ENCODE measurements around the gene DSC1.
"Not testable (repeated sequence)": the region's sequence is repeated elsewhere in the genome, so short reads cannot be mapped to it uniquely, and the experiment has no call there.

DSC1 gene

GRCh38 chr18:31162825-31163435 lies at the start of gene DSC1:
TSS of gene DSC1 (minus strand) at chr18:31162856. CDS start at chr18:31162594, 262 bp downstream.
- no peak for DNase-seq (ENCODE audit: low read depth in 2 of 2)

- no peak for DNase-seq (ENCODE audit: low read depth in 2 of 2)
Measured at GRCh38 chr18:31211047-31211446, 48.4 kb upstream of the DSC1 start.

DNA sequence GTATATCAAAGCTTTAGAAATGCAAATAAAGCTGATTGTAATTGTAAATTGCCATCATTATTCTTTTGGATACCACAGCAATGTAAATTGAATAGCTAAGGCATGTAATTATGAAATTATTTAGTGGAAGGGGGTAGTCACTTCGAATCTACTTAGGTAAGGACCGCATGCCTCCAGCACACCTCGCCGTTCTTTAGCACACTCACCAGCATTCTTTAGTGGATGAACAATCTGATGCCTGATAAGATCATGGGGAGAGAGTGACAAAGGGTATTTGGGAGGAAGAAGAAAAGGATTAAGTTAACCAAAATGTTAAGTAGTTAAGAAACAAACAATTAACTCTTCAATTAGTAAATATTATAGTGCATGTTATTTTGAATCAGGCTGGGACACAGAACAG lies 46.4 kb upstream of the DSC1 start:
- DNase-seq (ENCODE audit: low read depth in 2 of 2), result no peak

DNA sequence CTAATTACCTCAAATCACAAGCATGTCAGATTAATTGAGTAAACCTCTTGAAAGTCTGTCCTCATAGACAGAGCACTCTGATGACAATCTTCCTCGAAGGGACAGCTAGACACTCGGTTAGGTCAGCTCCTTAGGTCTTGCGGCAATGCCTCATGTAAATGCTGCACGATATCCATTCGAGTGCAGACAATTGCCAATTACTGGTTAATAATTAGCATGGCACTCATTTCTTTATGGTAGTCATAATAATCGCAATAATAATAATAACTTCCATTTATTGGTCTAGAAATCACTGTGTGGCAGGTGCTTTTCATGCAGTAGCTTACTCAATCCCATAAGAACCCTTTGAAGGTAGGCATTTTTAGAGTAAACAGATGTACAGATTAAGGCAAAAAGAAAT lies 44.7 kb upstream of the DSC1 start:
- DNase-seq (ENCODE audit: low read depth in 2 of 2), result no peak

DNA sequence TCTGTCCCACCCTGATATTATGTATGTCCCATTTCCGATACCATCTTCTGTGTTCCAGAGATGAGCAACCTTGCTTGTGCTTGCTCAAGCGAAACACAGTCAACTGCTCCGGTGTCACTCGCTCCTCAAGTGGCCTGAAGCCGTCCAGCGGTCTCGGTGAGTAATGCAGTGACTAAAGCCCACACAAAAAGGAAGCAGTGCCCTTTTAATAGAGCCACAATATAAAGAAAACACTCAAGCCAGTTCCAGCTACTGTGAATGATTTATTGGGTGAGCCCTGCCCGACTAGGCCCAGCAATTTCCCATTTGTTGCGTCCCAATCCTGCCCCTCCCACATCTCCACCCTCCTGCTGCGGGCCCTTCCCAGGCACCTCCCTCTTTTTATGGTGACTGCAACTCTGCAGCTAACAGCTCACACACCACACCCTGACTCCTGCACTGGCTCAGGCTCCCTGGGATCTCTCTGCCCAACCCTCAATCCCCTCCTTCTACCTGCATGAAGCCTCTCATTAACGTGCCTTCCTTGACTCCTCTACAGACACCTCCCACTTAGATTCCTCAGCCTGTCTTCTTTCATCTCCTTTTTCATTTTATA lies 44.2 kb upstream of the DSC1 start:
- no peak for DNase-seq (ENCODE audit: low read depth in 2 of 2)

DNA sequence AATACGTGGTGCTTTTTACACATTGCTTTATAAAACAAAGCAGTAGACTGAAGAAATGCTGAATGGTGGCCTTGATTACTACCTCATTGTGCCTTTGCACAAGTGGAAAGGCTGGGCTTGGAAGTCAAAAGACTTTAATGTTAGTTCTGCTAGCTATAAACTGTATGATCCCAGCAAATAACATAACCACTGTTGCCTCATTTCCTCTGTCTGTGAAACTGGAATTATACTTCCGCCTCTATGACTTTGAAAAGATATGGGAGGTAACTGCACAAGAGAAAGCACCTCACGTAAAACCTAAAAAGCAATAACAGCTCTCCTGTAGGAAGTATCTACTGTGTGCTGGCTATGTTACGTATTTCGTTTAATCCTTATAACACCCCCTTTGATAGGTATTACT lies 43.4 kb upstream of the DSC1 start:
- DNase-seq (ENCODE audit: low read depth in 2 of 2), result no peak

- no peak for DNase-seq (ENCODE audit: low read depth in 2 of 2)
Measured at GRCh38 chr18:31205273-31205672, 42.6 kb upstream of the DSC1 start.

DNA sequence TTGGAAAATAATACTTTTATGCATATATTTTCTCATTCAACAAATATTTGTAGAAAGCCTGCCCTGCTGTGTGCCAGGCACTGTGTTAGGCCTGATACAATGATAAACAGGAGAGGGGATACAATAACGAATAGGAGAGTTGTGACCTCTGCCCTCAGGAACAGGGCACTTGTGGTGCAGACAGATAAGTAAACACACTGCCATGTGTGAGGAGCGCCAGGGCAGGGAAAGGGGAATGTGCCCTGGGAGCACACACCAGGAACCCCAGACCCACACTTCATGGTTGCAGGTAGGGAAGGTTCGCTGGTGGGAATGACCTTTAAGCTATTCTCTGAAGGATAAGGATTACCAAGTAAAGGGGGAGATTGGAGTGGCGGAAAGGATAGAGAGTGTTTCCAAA lies 42.2 kb upstream of the DSC1 start:
- no peak for DNase-seq (ENCODE audit: low read depth in 2 of 2)

GRCh38 chr18:31204166-31204565 lies 41.5 kb upstream of the DSC1 start:
- no peak for DNase-seq (ENCODE audit: low read depth in 2 of 2)

DNA sequence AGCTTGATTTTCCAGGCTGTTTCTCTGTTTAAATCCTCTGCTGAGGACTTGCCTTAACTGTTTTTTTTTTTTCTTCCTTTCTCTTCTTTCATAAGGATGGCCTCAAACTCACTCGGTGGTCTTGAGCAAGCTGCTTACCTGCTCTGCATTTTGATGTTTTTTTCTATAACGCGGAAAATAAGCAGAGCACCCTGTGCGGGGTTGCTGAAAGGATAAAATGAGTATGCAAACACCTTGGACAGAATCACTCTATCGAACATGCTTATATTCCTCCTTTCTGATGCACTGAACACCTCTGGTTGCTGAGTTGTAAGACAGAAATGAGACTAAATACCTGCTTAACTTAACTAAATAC lies 41.1 kb upstream of the DSC1 start:
- DNase-seq (ENCODE audit: low read depth in 2 of 2), result no peak

DNA sequence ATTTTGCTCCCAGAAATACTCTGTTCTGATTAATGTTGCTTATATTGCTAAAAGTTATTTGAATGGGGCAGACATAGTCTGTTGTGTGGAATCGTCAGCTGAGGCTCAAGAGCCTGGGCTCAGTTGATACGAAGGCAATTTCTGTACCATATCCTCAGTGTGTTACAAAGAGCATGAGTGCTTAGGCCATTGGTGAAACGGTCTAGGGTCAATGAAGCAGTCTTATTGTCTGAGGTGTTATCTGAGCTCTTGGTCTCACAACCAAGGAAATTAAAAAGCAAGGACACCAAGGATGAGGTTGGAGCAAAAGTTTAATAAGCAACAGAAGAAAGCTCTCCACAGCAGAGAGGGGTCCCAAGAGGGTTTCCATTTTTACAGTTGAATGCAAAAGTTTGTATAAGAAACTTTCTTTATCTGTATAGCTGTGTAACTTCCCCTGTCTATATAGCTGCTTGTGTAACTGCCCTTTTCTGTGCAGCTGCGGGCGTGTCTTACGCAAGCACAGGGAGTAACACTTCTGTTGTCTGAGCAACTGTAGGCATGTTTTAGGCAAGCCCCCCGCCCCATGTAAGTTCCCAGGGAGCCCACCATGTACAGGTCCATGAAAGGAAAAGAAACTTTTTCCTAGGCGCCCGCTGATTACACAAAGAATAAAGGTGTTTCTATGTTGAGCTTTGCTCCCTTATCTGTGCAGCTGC lies 40.6 kb upstream of the DSC1 start:
- DNase-seq (ENCODE audit: low read depth in 2 of 2), result no peak

- DNase-seq (ENCODE audit: low read depth in 2 of 2), result no peak
Measured at GRCh38 chr18:31199190-31199769, 36.6 kb upstream of the DSC1 start.

GRCh38 chr18:31197676-31198075 lies 35.0 kb upstream of the DSC1 start:
- no peak for DNase-seq (ENCODE audit: low read depth in 2 of 2)

DNA sequence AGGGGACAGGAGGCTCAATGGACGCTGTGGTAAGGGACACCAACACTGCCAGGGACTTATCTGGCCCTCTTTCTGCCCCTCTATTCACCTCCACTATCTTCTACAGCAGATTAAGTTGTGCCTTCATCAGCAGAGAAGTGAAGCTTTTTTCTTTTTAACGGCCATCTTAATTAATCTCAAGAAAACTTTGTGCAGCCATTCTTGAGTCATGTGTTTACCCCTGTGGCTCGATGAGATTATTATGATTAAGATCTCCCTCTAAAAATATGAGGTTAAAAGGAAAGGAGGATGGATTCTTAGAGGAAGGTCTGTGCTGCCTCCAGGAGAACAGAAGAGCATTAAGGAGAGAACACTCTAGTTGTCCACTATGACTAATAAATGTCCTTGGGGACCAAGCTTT lies 32.4 kb upstream of the DSC1 start:
- DNase-seq (ENCODE audit: low read depth in 2 of 2), result no peak

GRCh38 chr18:31192086-31192776 lies 29.6 kb upstream of the DSC1 start:
- DNase-seq (ENCODE audit: low read depth in 2 of 2), result no peak

- no peak for DNase-seq (ENCODE audit: low read depth in 2 of 2)
Measured at GRCh38 chr18:31190919-31191318, 28.3 kb upstream of the DSC1 start.

GRCh38 chr18:31189757-31190156 lies 27.1 kb upstream of the DSC1 start:
- no peak for DNase-seq (ENCODE audit: low read depth in 2 of 2)

DNA sequence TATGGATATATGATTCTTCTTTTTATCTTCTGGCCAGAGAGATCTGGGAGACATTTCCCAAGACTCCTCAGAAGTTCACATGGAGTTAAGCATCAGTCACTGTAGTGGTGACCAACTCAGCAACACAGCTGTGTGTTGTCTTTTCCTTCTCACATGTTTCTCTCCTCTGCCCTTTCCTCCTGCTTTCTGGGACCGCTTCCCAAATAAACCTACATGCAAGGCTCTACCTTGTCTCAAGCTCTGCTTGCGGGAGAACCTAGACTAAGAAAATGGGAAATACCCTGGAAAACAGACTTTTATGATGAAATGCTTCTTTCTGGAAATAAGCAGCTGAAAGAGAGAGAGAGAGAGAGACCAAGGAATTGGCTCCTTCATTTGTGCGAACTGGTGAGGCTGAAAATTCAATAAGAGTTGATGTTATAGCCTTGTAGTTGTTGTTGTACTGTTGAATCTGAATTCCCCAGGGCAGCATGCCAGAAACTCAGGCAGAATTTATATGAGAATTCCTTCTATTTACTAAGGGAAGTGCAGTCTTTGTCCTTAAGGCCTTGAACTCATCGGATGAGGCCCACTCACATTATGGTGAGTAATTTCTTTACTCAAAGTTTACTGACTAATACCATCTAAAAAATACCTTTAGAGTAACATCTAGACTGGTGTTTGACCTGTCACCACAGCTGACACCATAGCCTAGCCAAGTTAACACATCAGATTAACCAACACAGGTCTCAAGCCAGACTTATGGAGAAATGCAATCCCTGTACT lies 22.7 kb upstream of the DSC1 start:
- no peak for DNase-seq (ENCODE audit: low read depth in 2 of 2)

DNA sequence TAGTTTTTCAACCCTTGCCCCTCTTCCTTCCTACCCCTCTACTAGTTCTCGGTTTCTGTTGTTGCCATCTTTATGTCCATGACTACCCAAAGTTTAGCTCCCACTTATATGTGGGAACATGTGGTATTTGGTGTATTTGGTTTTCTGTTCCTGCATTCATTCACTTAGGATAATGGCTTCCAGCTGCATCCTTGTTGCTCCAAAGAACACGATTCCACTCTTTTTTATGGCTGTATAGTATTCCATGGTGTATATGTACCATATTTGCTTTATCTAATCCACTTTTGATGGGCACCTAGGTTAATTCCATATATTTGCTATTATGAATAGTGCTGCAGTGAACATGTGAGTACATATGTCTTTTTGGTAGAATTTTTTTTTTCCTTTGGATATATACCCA lies 20.6 kb upstream of the DSC1 start:
- no peak for DNase-seq (ENCODE audit: low read depth in 2 of 2)

DNA sequence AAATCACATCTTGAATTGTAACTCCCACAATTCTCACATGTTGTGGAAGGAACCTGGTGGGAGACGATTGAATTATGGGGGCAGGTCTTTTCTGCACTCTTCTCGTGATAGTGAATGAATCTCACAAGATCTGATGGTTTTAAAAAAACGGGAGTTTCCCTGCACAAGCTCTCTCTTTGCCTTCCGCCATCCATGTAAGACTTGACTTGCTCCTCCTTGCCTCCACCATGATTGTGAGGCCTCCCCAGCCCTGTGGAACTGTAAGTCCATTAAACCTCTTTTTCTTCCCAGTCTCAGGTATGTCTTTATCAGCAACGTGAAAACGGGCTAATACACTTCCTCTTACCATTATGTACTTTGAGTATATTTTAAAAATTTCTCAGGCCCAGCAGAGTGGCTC lies 14.7 kb upstream of the DSC1 start:
- DNase-seq (ENCODE audit: low read depth in 2 of 2), result not testable (repeated sequence)

DNA sequence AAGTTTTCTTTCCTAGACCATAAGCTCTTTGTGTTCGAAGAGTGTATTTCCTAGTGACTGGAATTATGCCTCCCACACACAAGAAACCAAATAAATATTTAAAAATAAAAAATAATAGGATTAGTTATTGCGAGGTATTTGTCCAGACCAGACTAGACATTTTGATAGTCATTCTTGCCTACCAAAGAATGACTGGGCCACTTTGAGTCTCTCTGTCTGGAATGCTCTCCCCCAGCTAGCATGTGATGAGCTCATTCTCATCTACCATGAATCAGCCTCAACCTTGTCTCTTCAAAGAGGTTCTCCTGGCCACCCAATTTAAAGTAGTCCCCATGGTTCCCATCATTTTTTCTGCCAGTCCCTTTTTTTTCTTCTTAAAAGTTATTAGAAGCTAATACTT lies 13.9 kb upstream of the DSC1 start:
- no peak for DNase-seq (ENCODE audit: low read depth in 2 of 2)

Data from stimulated activated CD4-positive, alpha-beta T cell treated with anti-CD3 and anti-CD28 coated beads, Interleukin-1b, Interleukin-23, amount 100 ng/mL, for 4 hours (primary cell).